Measurements from ENCODE around the gene PTPN14. TPM values are rescaled to one million over a fixed set of nuclear protein-coding genes. Genes with fewer than 3 reads are reported as not detected.

The PTPN14 gene
- polyA plus RNA-seq, 1 donor from 2014 or later: 0.07 TPM

GRCh38 chr1:214455479-214455878 is 95.9 kb downstream of the PTPN14 start:
- H3K4me3 ChIP-seq (ENCODE audit: low read length): no peak overlapping the region
- no peak overlapping the region for H2AFZ ChIP-seq (ENCODE audit: low read depth, low read length)
- H3K36me3 ChIP-seq (ENCODE audit: insufficient read depth, low read length): no peaks in the 10 kb centered on the region
- no peaks in the 10 kb centered on the region for H3K9me2 ChIP-seq (ENCODE audit: insufficient read depth, low read length)
- H3K79me2 ChIP-seq (replicated peaks; ENCODE audit: insufficient read depth, low read length): no peaks in the 10 kb centered on the region
- H3K9me3 ChIP-seq (ENCODE audit: low read length): no peaks in the 10 kb centered on the region
- H3K27ac ChIP-seq (ENCODE audit: low read length): no peak overlapping the region
- TF ChIP-seq RAD21 (conservative IDR thresholded peaks at IDR 0.05) (no peak), REST (IDR thresholded peaks at IDR 0.05; ENCODE audit: borderline replicate concordance) (no peak), EP300 (conservative IDR thresholded peaks at IDR 0.05; ENCODE audit: poor library complexity, severe bottlenecking) (no peak), MXI1 (conservative IDR thresholded peaks at IDR 0.05; ENCODE audit: poor library complexity, severe bottlenecking) (no peak), CTCF (IDR thresholded peaks at IDR 0.05; ENCODE audit: poor library complexity, severe bottlenecking) (no peak), POLR2AphosphoS5 (IDR thresholded peaks at IDR 0.05) (no peak), TAF1 (IDR thresholded peaks at IDR 0.05; ENCODE audit: low read depth) (no peak), EZH2 (IDR thresholded peaks at IDR 0.05; ENCODE audit: borderline replicate concordance, insufficient read depth, low read length, poor library complexity, severe bottlenecking) (no peak), SMC3 (conservative IDR thresholded peaks at IDR 0.05; ENCODE audit: poor library complexity) (no peak)
- H3F3A ChIP-seq (ENCODE audit: insufficient read depth, low read length, poor library complexity, severe bottlenecking): no peaks in the 10 kb centered on the region
- H3K4me2 ChIP-seq (ENCODE audit: low read length): no peak overlapping the region
- H3K27me3 ChIP-seq (ENCODE audit: insufficient read depth, low read depth, low read length): no peaks in the 10 kb centered on the region
- H3K9ac ChIP-seq (ENCODE audit: low read length): no peak overlapping the region
- H4K20me1 ChIP-seq (ENCODE audit: insufficient read depth): no peaks in the 10 kb centered on the region

DNA sequence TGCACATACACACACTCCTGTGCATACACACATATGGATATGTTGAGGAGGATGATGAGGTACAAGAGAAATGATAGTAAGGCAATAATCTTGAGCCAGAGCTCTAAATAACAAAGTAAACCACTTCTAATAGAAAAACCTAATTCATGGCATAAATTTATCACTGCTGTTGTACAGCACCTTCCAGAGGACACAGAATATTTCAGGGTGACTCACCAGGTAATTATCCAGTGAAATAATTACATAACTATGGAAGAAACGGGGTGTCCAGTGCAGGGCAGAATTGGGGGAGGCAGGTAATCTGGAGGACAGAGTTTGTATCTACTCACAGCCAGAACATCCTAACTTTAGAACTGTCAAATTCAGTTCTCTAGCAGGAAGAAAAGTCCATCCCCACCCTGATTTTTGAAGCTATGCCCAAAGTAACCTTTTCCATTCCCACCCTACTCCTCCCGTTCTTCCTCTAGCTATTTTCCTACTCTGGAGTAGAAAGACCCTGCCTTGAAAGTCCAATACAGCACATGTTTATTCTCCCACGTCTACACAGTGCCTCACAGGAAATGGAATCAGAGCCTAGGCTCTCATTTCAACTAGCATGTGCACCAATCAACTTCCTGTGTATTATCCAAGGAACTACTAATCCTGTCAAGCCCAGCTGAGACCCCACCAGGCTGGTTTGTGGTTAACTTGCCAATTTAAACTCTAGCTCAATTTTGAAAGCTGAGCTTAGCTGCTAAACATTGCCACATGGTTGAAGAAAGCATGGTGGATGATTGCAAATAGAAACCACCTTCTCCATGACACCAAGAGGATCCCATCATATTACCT is 96.6 kb downstream of the PTPN14 start:
- H3K27me3 ChIP-seq (ENCODE audit: insufficient read depth, low read depth, low read length): no peaks in the 10 kb centered on the region

More for the DNA sequence above, 96.6 kb downstream of the PTPN14 start:
- H3F3A ChIP-seq (ENCODE audit: insufficient read depth, low read length, poor library complexity, severe bottlenecking): no peaks in the 10 kb centered on the region
- no peak overlapping the region for H2AFZ ChIP-seq (ENCODE audit: low read depth, low read length)
- no peaks in the 10 kb centered on the region for H3K36me3 ChIP-seq (ENCODE audit: insufficient read depth, low read length)
- no peaks in the 10 kb centered on the region for H3K79me2 ChIP-seq (replicated peaks; ENCODE audit: insufficient read depth, low read length)
- H3K9me3 ChIP-seq (ENCODE audit: low read length): no peaks in the 10 kb centered on the region
- H3K4me3 ChIP-seq (ENCODE audit: low read length): no peak overlapping the region
- no peak for TF ChIP-seq SMC3 (conservative IDR thresholded peaks at IDR 0.05; ENCODE audit: poor library complexity)
- no peak for TF ChIP-seq REST (IDR thresholded peaks at IDR 0.05; ENCODE audit: borderline replicate concordance)
- no peak for TF ChIP-seq TAF1 (IDR thresholded peaks at IDR 0.05; ENCODE audit: low read depth)
- TF ChIP-seq EP300 (conservative IDR thresholded peaks at IDR 0.05; ENCODE audit: poor library complexity, severe bottlenecking): no peak
- no peaks in the 10 kb centered on the region for H3K9me2 ChIP-seq (ENCODE audit: insufficient read depth, low read length)
- H3K9ac ChIP-seq (ENCODE audit: low read length): no peak overlapping the region
- no peak overlapping the region for H3K27ac ChIP-seq (ENCODE audit: low read length)
- H3K4me2 ChIP-seq (ENCODE audit: low read length): no peak overlapping the region
- H4K20me1 ChIP-seq (ENCODE audit: insufficient read depth): no peaks in the 10 kb centered on the region

All from neural cell (in vitro differentiated cells).